ENCODE data around the gene ALPP.
"Not testable (repeated sequence)": the region's sequence is repeated elsewhere in the genome, so short reads cannot be mapped to it uniquely, and the experiment has no call there.

The ALPP gene

GRCh38 chr2:232333361-232334135 lies 45.0 kb upstream of the ALPP start:
- Histone ChIP-seq H3K4me1 (ENCODE audit: control insufficient read depth in 1 of 2, insufficient read depth in 1 of 2, low read depth in 1 of 2, low read length in 1 of 2) (no peaks in the 10 kb centered on the region), H3K27ac (no peak overlapping the region)
- no peak for TF ChIP-seq CTCF (IDR thresholded peaks at IDR 0.05)

GRCh38 chr2:232334136-232334884 lies 44.2 kb upstream of the ALPP start:
- H3K27ac ChIP-seq; H3K4me3 ChIP-seq (ENCODE audit: low read depth in 1 of 2, low read length in 1 of 2); H3K36me3 ChIP-seq; H3K27me3 ChIP-seq; H3K9me3 ChIP-seq; H3K4me1 ChIP-seq (ENCODE audit: control insufficient read depth in 1 of 2, insufficient read depth in 1 of 2, low read depth in 1 of 2, low read length in 1 of 2): not testable (repeated sequence)

More at GRCh38 chr2:232333361-232334135, 45.0 kb upstream of the ALPP start:
- H3K9me3 ChIP-seq = no peaks in the 10 kb centered on the region
- no peaks in the 10 kb centered on the region for H3K36me3 ChIP-seq
- H3K4me3 ChIP-seq (ENCODE audit: low read depth in 1 of 2, low read length in 1 of 2) = no peak overlapping the region
- no peaks in the 10 kb centered on the region for H3K27me3 ChIP-seq

DNA sequence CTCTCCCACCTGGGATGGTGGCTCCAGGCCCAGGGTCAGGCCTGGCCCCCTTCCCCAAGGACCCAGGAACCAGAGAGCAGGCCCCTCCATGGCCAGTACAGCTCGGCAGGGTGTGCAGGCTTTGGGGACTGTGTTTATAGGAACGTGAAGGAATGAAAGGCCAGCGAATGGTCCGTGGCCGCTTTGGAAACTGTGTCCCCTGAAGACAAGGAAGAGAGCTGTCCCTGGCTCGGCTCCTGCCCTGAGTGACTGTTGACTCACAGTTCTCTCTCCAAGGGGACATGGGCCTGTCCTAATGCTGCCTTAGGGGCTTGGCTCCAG lies 43.7 kb upstream of the ALPP start:
- not testable (repeated sequence) for H3K4me1 ChIP-seq (ENCODE audit: control insufficient read depth in 1 of 2, insufficient read depth in 1 of 2, low read depth in 1 of 2, low read length in 1 of 2); H3K4me3 ChIP-seq (ENCODE audit: low read depth in 1 of 2, low read length in 1 of 2); H3K27ac ChIP-seq; H3K27me3 ChIP-seq; H3K36me3 ChIP-seq; H3K9me3 ChIP-seq

GRCh38 chr2:232335206-232335858 lies 43.2 kb upstream of the ALPP start:
- H3K27me3 ChIP-seq; H3K36me3 ChIP-seq; H3K4me3 ChIP-seq (ENCODE audit: low read depth in 1 of 2, low read length in 1 of 2); H3K4me1 ChIP-seq (ENCODE audit: control insufficient read depth in 1 of 2, insufficient read depth in 1 of 2, low read depth in 1 of 2, low read length in 1 of 2); H3K27ac ChIP-seq; H3K9me3 ChIP-seq: not testable (repeated sequence)
- TF ChIP-seq CTCF (IDR thresholded peaks at IDR 0.05) = peak; percentile 72

DNA sequence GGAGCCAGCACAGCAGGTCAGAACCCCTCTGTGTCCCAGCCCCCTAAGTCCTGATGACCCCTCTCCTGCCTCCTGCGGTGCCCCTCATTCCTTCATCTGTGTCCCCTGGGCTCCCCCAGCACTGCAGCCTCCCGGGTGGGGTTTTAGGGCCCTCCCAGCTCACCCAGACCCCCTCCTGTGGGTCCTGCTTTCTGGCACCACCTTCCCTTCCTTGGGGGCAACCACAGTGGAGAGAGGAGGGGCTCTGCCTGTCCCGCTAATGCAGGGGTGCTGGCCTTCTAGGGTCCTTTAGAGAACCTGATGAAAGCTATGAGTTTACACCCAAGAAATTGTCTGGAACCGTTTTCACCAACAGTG lies 42.7 kb upstream of the ALPP start:
- Histone ChIP-seq H3K4me1 (ENCODE audit: control insufficient read depth in 1 of 2, insufficient read depth in 1 of 2, low read depth in 1 of 2, low read length in 1 of 2) (no peaks in the 10 kb centered on the region), H3K27ac (no peak overlapping the region), H3K4me3 (ENCODE audit: low read depth in 1 of 2, low read length in 1 of 2) (no peak overlapping the region), H3K36me3 (no peaks in the 10 kb centered on the region), H3K27me3 (no peaks in the 10 kb centered on the region), H3K9me3 (no peaks in the 10 kb centered on the region)
- no peak for TF ChIP-seq CTCF (IDR thresholded peaks at IDR 0.05)

DNA sequence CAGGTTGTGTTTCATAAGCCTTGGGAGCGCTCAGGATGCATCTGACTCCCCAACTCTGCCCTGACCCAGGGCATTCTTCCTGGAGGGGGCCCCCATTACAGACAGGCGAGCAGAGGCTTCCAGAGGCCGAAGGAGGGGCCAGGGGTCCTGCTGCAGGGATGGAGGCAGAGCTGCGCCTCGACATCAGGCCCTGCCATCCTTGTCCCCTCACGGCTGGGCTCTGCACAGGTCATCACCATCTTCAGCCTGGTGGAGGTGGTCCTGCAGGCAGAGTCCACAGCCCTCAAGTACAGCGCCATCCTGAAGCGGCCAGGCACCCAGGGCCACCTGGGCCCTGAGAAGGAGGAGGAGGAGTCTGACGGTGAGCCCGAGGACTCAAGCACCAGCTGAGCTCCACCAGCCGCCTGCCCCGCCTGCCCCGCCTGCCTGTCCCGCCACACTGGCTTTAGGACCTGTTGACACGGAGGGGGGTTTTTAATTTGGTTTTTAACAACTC lies 42.3 kb upstream of the ALPP start:
- Histone ChIP-seq H3K27me3 (no peaks in the 10 kb centered on the region), H3K4me1 (ENCODE audit: control insufficient read depth in 1 of 2, insufficient read depth in 1 of 2, low read depth in 1 of 2, low read length in 1 of 2) (no peaks in the 10 kb centered on the region), H3K4me3 (ENCODE audit: low read depth in 1 of 2, low read length in 1 of 2) (no peak overlapping the region), H3K9me3 (no peaks in the 10 kb centered on the region), H3K36me3 (no peaks in the 10 kb centered on the region), H3K27ac (no peak overlapping the region)
- no peak for TF ChIP-seq CTCF (IDR thresholded peaks at IDR 0.05)
